HG03095 (cell line): Measurements from ENCODE around the gene PARP4.
"Not testable (repeated sequence)": the region's sequence is repeated elsewhere in the genome, so short reads cannot be mapped to it uniquely, and the experiment has no call there.

Experiments used
- ATAC-seq: cut with Tn5 transposase; IDR thresholded peaks from one replicate; pipeline ENCODE4 v1.9.1; 2021; ENCODE audit warnings: moderate library complexity; ENCODE audit not compliant: unreplicated experiment

PARP4 gene

DNA sequence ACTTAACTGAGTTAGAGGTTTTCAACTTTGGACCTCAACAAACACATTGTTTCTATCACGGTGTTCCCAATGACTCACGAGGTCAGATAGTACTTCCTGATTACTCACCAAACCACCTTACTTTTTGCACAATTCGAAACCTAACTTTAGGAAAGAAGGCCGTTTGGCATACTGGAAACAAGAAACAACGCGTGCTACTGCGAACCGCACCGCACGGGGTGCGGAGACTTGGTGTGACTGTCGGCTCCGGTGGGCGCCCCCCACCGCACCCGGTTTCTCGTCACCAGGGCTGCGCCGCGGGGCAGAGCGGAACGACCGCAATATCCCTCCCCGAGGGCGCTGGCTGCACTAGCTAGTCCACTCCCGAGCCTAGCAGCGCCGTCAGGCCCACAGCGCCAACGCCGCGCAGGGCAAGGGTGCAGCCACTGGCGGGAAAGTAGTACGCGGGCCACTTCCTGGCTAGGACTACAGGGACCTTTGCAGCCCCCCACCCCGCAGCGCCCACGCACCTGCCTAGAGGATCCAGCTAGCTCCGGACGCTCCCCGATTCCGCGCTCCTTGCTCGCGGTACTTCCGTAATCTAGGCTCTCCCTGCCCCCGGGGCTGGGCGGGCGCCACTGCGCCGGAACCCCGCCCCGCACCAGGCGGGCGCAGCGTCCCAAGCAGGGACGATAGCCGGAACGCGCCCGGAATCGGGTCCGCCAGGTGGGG lies at the start of gene PARP4:
Gene PARP4 (minus strand): TSS at position 582 of the 711 bp plus-strand sequence. CDS start 9,002 bp downstream, outside the sequence.
- ATAC-seq, result peak; percentile 75

DNA sequence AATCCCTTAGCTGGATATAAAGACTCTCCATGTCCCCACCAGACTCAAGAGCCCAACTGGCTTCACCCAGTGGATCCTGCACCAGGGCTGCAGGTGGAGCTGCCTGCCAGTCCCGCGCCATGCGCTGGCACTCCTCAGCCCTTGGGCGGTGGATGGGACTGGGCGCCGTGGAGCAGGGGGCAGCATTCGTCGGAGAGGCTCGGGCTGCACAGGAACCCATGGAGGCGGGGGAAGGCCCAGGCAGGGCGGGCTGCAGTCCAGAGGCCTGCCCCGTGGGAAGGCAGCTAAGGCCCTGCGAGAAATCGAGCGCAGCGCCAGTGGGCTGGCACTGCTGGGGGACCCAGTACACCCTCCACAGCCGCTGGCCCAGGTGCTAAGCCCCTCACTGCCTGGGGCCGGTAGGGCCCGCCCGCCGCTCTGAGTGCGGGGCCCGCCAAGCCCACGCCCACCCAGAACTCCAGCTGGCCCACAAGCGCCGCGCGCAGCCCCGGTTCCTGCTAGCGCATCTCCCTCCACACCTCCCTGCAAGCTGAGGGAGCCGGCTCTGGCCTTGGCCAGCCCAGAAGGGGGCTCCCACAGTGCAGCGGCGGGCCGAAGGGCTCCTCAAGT lies 48.1 kb upstream of the PARP4 start:
- ATAC-seq, result not testable (repeated sequence)

- ATAC-seq, result not testable (repeated sequence)
Observed at GRCh38 chr13:24559431-24560218, 47.0 kb upstream of the PARP4 start.

GRCh38 chr13:24557081-24557480 lies 44.5 kb upstream of the PARP4 start:
- no peak for ATAC-seq

DNA sequence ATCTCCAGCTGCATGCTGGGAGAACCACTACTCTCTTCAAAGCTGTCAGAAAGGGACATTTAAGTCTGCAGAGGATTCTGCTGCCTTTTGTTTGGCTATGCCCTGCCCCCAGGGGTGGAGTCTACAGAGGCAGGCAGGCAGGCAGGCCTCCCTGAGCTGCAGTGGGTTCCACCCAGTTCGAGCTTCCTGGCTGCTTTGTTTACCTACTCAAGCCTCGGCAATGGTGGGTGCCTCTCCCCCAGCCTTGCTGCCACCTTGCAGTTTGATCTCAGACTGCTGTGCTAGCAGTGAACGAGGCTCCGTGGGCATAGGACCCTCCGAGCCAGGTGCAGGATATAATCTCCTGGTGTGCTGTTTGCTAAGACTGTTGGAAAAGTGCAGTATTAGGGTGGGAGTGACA lies 41.3 kb upstream of the PARP4 start:
- ATAC-seq, result not testable (repeated sequence)

- peak; percentile 44 for ATAC-seq
Observed at GRCh38 chr13:24541476-24542352, 29.1 kb upstream of the PARP4 start.

DNA sequence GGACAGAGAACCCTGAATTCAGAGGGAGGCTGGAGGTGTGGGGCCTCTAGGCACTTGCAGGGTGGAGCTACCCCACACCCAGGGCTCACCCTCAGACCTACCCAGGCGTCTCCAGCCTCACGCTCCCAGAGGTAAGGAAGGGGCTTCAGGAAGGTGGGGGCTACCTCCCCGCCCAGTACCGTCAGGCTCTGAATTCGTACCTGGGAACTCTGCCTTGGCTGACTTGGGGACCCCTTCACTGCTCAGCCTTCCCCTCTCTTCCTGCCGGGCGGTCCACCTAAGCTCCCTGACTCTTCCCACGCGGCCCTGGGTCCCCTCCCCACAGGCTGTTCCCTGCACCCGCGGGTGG lies 28.5 kb upstream of the PARP4 start:
- no peak for ATAC-seq

DNA sequence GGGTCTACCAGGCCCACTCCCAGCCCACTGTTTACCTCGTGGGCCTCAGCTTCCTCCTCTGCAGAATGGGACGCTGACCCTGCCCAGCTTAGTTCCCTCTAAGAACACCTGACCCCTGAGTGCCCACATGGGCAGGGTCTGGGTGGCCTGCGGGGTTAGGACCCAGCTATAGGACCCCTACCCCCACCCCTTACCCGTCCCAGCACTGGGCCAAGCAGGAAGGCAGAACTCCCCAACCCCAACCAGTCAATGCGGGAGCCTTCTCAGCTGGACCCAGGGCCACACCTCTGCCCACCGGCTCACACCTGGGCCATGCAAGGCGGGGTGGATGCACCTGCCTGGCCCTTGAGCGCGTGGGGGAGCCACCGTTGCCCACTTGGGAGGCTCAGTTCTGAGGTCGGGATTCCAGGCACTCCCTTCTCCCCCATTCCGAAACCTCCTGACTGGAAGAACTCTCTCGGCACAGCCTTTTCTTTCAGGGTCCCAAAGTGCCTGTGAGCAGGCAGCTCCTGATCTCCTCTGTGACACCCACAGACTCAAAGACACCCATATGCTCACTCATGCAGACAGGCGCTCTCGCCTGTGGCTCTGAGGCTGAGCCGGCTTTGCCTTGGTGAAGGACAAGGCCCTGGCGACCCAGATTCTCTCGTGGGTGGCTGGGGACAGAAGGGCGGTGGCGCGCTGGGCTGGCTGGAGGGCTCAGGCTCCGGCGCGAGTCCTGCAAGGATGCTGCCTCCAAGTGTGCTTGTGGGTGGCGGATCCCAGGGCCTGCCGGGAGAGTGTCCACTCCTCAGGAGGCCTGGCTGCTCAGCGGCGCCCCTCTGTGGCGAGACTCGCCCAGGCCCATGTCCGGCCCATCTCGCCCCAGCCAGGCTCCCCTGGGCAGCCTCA lies 27.9 kb upstream of the PARP4 start:
- no peak for ATAC-seq

- ATAC-seq, result no peak
Observed at GRCh38 chr13:24539500-24540165, 27.1 kb upstream of the PARP4 start.

DNA sequence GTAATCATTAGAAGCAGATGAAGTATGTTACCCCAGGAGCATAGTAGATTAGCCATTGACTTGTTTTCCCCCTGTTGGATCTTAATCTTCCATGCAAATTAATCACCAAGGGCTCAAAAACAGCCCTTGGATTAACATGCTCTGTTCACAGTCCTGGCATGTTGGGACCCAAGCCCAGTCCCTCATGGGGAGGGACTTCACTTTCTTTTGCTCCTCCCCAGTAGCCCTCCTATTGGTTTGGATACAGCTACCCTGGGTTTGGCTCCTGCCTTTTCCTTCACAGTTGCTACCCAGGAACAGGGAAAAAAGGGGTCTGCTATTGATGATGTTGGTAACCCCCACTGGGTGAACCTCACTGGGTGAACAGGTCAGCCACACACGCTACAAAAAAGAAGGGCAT lies 16.9 kb upstream of the PARP4 start:
- no peak for ATAC-seq

GRCh38 chr13:24528816-24529398 lies 16.3 kb upstream of the PARP4 start:
- no peak for ATAC-seq

- no peak for ATAC-seq
Observed at GRCh38 chr13:24527266-24527775, 14.7 kb upstream of the PARP4 start.

DNA sequence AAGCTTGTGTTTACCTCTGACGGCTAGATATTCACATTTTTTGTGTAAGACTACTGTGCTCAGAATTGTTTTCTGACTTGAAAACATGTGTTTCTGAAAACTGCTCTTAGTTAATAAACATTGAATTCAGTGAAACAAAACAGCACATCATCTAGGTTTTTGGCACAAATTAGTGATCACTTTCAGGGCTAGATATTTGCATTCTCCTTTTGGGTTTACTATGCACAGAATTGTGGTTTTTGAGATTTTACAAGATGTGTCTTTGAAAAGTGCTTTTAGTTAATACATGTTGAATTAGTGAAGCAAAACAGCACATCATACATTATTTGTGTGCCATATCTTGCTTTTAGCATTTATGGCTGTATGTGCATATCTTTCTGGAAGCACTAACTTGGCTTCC lies 8.2 kb upstream of the PARP4 start:
- ATAC-seq, result no peak

GRCh38 chr13:24516919-24517318 lies 4.3 kb upstream of the PARP4 start:
- ATAC-seq, result no peak

DNA sequence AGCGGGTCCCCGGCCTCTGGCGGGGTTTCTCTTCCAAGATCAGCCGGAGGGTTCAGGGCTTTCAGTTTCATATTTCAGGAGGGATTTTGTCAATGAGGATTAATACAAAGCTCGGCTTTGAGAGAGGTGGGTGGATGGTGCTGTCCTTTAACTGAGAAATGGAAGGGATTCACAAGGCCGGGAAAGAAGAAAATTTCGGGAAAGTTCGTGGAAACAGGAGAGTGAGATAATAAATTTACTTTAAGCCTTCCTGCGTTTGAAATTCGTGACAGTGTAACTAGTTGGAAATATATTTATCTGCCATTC lies 283 bp upstream of the PARP4 start:
- ATAC-seq, result no peak

- ATAC-seq, result no peak
Observed at GRCh38 chr13:24511816-24512196, 772 bp downstream of the PARP4 start.

- peak; percentile 51 for ATAC-seq
Observed at GRCh38 chr13:24511019-24511815, 1.4 kb downstream of the PARP4 start.

DNA sequence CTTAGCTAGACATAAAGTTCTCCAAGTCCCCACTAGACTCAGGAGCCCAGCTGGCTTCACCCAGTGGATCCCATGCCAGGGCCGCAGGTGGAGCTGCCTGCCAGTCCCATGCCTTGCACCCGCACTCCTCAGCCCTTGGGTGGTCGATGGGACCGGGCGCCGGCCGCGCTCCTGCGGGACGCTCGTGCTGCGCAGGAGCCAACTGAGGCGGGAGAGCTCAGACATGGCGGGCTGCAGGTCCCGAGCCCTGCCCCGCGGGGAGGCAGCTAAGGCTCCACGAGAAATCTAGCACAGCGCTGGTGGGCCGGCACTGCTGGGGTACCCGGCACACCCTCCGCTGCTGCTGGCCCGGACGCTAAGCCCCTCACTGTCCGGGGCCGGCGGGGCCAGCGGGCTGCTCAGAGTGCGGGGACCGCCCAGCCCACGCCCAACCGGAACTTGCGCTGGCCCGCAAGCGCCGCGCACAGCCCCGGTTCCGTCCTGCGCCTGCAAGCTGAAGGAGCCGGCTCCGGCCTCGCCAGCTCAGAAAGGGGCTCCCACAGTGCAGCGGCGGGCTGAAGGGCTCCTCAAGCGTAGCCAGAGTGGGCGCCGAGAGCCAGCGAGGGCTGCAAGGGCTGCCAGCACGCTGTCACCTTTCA lies 5.8 kb downstream of the PARP4 start:
- no peak for ATAC-seq
